ENCODE measurements around the gene GABARAPL1. TPM values are rescaled to one million over a fixed set of nuclear protein-coding genes. Genes with fewer than 3 reads are reported as not detected.
A peak's percentile ranks its signal among the peaks of the same experiment; 100 is the strongest.

GABARAPL1 gene
- total RNA-seq, 1 donor from 2014 or later = 119 TPM

- Mint-ChIP-seq H3K4me3 (ENCODE audit: unreplicated experiment) (no peak overlapping the region), H3K9me3 (ENCODE audit: unreplicated experiment) (no peaks in the 10 kb centered on the region)
- no peak for DNase-seq (ENCODE audit: low read depth)
These were observed 36.6 kb upstream of the GABARAPL1 start for GRCh38 chr12:10175846-10176636.

DNA sequence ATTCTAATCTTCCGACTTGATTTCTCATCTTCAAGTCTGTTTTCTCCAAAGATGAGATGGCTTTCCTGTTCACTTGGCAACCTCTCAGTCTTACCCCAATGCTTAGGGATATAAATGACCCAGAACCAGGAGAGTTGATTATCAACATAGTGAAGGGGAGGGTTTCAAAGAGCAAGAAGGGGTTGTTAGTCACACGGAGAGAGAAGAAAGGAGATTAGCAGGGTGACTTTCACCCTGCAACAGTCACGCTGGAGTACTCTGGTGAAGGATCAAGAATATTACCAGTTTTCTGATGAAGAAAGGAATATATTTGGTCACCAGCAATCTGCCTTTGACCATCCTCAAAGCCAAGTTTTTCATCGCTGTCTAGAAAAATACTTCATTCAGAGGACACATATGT, 33.9 kb upstream of the GABARAPL1 start, which contains the start of gene TMEM52B:
TMEM52B (plus strand) TSS at position 212 of the 400 bp plus-strand sequence. CDS start 543 bp downstream, outside the sequence.
- Histone ChIP-seq H3K79me2 (ENCODE audit: insufficient read depth, low read length) (no peaks in the 10 kb centered on the region), H3K4me3 (ENCODE audit: insufficient read depth, low read depth, low read length) (no peak within 1 kb of the TSS), H3K4me1 (ENCODE audit: insufficient read depth, low read length) (peaks cover 3% of the 10 kb centered on the region), H3K27me3 (ENCODE audit: insufficient read depth, low read length) (peaks cover 2% of the 10 kb centered on the region), H4K20me1 (ENCODE audit: insufficient read depth, low read length) (no peaks in the 10 kb centered on the region), H3K4me2 (ENCODE audit: low read length) (peak within 1 kb of the TSS; percentile 38), H3K9me3 (ENCODE audit: insufficient read depth, low read depth, low read length) (no peaks in the 10 kb centered on the region), H3K36me3 (ENCODE audit: insufficient read depth, low read length) (no peaks in the 10 kb centered on the region), H2AFZ (ENCODE audit: low read depth, low read length) (no peak within 1 kb of the TSS), H3K9ac (ENCODE audit: low read length) (no peak within 1 kb of the TSS), H3K27ac (ENCODE audit: low read depth, low read length) (no peak within 1 kb of the TSS)
- no peak within 1 kb of the TSS for H3K27ac Mint-ChIP-seq (ENCODE audit: unreplicated experiment)
- FAIRE-seq = no peak
- no peaks in the 10 kb centered on the region for H3K27me3 Mint-ChIP-seq (ENCODE audit: low read depth, unreplicated experiment)
- H3K4me3 Mint-ChIP-seq (ENCODE audit: unreplicated experiment) = no peak within 1 kb of the TSS
- H3K4me1 Mint-ChIP-seq (ENCODE audit: low read depth, unreplicated experiment) = peaks cover 7% of the 10 kb centered on the region
- no peak for DNase-seq (ENCODE audit: low read depth)
- H3K9me3 Mint-ChIP-seq (ENCODE audit: unreplicated experiment) = no peaks in the 10 kb centered on the region
- H3K36me3 Mint-ChIP-seq (ENCODE audit: low read depth, unreplicated experiment) = no peaks in the 10 kb centered on the region
- TF ChIP-seq, protein P1, sequence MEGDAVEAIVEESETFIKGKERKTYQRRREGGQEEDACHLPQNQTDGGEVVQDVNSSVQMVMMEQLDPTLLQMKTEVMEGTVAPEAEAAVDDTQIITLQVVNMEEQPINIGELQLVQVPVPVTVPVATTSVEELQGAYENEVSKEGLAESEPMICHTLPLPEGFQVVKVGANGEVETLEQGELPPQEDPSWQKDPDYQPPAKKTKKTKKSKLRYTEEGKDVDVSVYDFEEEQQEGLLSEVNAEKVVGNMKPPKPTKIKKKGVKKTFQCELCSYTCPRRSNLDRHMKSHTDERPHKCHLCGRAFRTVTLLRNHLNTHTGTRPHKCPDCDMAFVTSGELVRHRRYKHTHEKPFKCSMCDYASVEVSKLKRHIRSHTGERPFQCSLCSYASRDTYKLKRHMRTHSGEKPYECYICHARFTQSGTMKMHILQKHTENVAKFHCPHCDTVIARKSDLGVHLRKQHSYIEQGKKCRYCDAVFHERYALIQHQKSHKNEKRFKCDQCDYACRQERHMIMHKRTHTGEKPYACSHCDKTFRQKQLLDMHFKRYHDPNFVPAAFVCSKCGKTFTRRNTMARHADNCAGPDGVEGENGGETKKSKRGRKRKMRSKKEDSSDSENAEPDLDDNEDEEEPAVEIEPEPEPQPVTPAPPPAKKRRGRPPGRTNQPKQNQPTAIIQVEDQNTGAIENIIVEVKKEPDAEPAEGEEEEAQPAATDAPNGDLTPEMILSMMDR (IDR thresholded peaks at IDR 0.05; ENCODE audit: insufficient read depth, low read depth, low read length) = no peak
- no peak for TF ChIP-seq EZH2 (IDR thresholded peaks at IDR 0.05; ENCODE audit: insufficient read depth, low read length)

More at GRCh38 chr12:10175846-10176636, 36.6 kb upstream of the GABARAPL1 start:
- H3K4me1 ChIP-seq (ENCODE audit: insufficient read depth, low read length) = peaks cover 3% of the 10 kb centered on the region
- no peak for FAIRE-seq
- no peak overlapping the region for H3K4me2 ChIP-seq (ENCODE audit: low read length)
- no peak overlapping the region for H3K27ac ChIP-seq (ENCODE audit: low read depth, low read length)
- H3K9me3 ChIP-seq (ENCODE audit: insufficient read depth, low read depth, low read length) = no peaks in the 10 kb centered on the region
- peaks cover 8% of the 10 kb centered on the region for H3K4me1 Mint-ChIP-seq (ENCODE audit: low read depth, unreplicated experiment)
- no peak overlapping the region for H3K27ac Mint-ChIP-seq (ENCODE audit: unreplicated experiment)
- H3K79me2 ChIP-seq (ENCODE audit: insufficient read depth, low read length) = no peaks in the 10 kb centered on the region
- no peak overlapping the region for H2AFZ ChIP-seq (ENCODE audit: low read depth, low read length)
- no peak for TF ChIP-seq EZH2 (IDR thresholded peaks at IDR 0.05; ENCODE audit: insufficient read depth, low read length)
- TF ChIP-seq, protein P1 (IDR thresholded peaks at IDR 0.05; ENCODE audit: insufficient read depth, low read depth, low read length) = no peak
- no peak overlapping the region for H3K9ac ChIP-seq (ENCODE audit: low read length)
- H3K27me3 Mint-ChIP-seq (ENCODE audit: low read depth, unreplicated experiment) = peaks cover 1% of the 10 kb centered on the region
- H3K36me3 ChIP-seq (ENCODE audit: insufficient read depth, low read length) = no peaks in the 10 kb centered on the region
- no peak overlapping the region for H3K4me3 ChIP-seq (ENCODE audit: insufficient read depth, low read depth, low read length)
- no peaks in the 10 kb centered on the region for H4K20me1 ChIP-seq (ENCODE audit: insufficient read depth, low read length)
- peaks cover 2% of the 10 kb centered on the region for H3K27me3 ChIP-seq (ENCODE audit: insufficient read depth, low read length)
- no peaks in the 10 kb centered on the region for H3K36me3 Mint-ChIP-seq (ENCODE audit: low read depth, unreplicated experiment)

DNA sequence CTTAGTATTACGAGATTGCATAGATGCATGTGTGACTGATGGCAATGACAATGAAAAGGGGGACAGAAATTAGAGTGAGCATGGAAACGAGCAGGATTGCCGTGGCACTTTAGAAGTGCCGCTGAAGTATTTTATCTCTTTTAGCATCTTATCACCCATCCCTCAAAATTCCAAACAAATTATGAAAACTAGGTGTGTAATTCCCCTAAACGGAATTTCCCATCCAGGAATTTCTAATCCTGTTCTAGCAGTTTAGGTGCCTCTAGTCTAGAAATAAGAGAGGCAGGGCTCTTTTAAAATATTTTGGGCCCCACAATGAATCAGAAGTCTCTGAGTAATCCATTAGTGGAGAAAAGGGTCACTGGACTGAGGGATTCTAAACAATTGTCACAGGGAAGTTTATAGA, 32.9 kb upstream of the GABARAPL1 start:
- H3K4me3 ChIP-seq (ENCODE audit: insufficient read depth, low read depth, low read length) = no peak overlapping the region
- H3K27ac ChIP-seq (ENCODE audit: low read depth, low read length) = no peak overlapping the region
- H3K27me3 Mint-ChIP-seq (ENCODE audit: low read depth, unreplicated experiment) = no peaks in the 10 kb centered on the region
- no peak overlapping the region for H3K4me3 Mint-ChIP-seq (ENCODE audit: unreplicated experiment)
- H2AFZ ChIP-seq (ENCODE audit: low read depth, low read length) = peak overlapping the region; percentile 5
- no peaks in the 10 kb centered on the region for H3K79me2 ChIP-seq (ENCODE audit: insufficient read depth, low read length)
- TF ChIP-seq, protein P1 (IDR thresholded peaks at IDR 0.05; ENCODE audit: insufficient read depth, low read depth, low read length) = no peak
- TF ChIP-seq EZH2 (IDR thresholded peaks at IDR 0.05; ENCODE audit: insufficient read depth, low read length) = no peak
- H3K4me1 Mint-ChIP-seq (ENCODE audit: low read depth, unreplicated experiment) = peaks cover 7% of the 10 kb centered on the region
- H3K27ac Mint-ChIP-seq (ENCODE audit: unreplicated experiment) = no peak overlapping the region
- H3K4me1 ChIP-seq (ENCODE audit: insufficient read depth, low read length) = peaks cover 3% of the 10 kb centered on the region
- no peaks in the 10 kb centered on the region for H3K36me3 ChIP-seq (ENCODE audit: insufficient read depth, low read length)
- FAIRE-seq (no peak), DNase-seq (ENCODE audit: low read depth) (no peak)
- no peaks in the 10 kb centered on the region for H3K9me3 ChIP-seq (ENCODE audit: insufficient read depth, low read depth, low read length)
- H3K4me2 ChIP-seq (ENCODE audit: low read length) = peak overlapping the region; percentile 38
- H3K9me3 Mint-ChIP-seq (ENCODE audit: unreplicated experiment) = no peaks in the 10 kb centered on the region
- peaks cover 2% of the 10 kb centered on the region for H3K27me3 ChIP-seq (ENCODE audit: insufficient read depth, low read length)
- no peaks in the 10 kb centered on the region for H3K36me3 Mint-ChIP-seq (ENCODE audit: low read depth, unreplicated experiment)
- H3K9ac ChIP-seq (ENCODE audit: low read length) = no peak overlapping the region
- no peaks in the 10 kb centered on the region for H4K20me1 ChIP-seq (ENCODE audit: insufficient read depth, low read length)
